Measurements from ENCODE around the gene NOD1.

NOD1 gene

DNA sequence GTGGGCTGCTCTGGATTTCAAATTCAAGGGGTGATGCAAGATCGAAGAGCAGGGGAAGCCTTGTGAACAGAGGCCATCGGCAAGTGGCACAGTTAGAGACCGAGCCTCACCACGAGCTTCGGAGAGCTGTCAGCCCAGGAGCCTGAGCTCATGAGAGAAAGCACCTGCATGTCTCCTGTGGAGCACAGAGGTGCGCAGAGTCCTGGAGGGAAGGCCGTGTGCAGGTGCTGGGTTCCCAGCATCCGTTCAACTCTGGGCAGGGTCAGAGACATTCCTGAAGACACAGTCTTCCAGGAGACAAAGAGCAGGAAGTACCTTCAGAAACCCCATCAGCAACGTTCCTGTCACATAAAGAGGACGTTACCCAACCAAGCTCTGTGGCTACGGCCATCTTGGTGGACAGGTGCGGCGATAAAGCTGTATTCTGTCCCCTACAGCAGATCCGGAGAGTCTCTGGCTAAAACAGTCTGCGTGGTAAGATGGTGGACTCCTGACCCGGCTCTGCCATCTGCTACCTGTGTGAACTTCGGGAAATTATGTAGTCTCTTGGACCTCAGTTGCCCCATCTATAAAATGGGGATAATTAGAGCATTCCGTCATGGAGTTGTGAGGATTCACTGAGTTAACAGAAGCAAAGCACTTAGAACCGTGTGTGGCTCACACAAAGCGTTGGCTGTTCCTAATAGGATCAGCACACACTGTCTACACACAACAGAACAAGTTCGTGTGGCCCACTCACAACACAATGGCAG lies 40.6 kb downstream of the NOD1 start:
- TF ChIP-seq, protein P1, sequence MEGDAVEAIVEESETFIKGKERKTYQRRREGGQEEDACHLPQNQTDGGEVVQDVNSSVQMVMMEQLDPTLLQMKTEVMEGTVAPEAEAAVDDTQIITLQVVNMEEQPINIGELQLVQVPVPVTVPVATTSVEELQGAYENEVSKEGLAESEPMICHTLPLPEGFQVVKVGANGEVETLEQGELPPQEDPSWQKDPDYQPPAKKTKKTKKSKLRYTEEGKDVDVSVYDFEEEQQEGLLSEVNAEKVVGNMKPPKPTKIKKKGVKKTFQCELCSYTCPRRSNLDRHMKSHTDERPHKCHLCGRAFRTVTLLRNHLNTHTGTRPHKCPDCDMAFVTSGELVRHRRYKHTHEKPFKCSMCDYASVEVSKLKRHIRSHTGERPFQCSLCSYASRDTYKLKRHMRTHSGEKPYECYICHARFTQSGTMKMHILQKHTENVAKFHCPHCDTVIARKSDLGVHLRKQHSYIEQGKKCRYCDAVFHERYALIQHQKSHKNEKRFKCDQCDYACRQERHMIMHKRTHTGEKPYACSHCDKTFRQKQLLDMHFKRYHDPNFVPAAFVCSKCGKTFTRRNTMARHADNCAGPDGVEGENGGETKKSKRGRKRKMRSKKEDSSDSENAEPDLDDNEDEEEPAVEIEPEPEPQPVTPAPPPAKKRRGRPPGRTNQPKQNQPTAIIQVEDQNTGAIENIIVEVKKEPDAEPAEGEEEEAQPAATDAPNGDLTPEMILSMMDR (conservative IDR thresholded peaks at IDR 0.05), result no peak
- no peak overlapping the region for H3K27ac ChIP-seq

DNA sequence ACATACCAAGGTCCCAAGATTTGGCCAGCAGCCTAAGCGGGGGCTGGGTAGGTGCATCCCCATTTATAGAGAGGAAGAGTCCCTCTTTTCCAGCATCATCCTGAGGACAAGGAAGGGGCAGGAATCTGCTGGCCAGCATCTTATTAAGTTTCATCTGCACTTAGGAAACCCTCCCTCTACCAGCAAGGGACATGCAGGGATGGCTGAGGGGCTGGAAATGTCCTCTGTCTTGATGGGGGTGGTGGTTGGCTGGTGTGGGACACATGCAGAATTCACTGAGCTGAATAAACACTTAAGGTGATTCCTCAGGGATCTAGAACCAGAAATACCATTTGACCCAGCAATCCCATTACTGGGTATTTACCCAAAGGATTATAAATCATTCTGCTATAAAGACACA lies 42.1 kb downstream of the NOD1 start:
- TF ChIP-seq, protein P1 (conservative IDR thresholded peaks at IDR 0.05), result no peak
- no peak overlapping the region for H3K27ac ChIP-seq

DNA sequence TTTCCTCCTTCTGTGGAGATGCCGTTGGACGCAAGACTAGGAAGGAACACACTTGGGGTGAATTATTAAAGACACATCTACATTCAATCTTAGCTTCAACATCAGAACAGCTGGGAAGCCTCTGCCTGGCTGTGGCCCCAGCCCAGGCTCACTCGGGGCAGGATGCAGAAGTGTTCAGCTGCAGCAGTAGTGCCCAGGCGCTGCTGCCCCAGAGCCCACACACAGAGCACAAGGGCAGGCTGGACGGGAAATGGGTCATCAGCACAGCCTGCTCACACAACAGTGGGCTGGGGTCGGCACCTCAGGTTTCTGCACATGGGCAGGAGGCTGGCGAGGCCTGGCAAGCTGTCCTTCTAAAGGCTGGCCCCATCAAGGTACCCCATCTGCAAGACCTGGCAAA lies 42.5 kb downstream of the NOD1 start:
- H3K27ac ChIP-seq, result no peak overlapping the region
- TF ChIP-seq, protein P1 (conservative IDR thresholded peaks at IDR 0.05), result no peak

DNA sequence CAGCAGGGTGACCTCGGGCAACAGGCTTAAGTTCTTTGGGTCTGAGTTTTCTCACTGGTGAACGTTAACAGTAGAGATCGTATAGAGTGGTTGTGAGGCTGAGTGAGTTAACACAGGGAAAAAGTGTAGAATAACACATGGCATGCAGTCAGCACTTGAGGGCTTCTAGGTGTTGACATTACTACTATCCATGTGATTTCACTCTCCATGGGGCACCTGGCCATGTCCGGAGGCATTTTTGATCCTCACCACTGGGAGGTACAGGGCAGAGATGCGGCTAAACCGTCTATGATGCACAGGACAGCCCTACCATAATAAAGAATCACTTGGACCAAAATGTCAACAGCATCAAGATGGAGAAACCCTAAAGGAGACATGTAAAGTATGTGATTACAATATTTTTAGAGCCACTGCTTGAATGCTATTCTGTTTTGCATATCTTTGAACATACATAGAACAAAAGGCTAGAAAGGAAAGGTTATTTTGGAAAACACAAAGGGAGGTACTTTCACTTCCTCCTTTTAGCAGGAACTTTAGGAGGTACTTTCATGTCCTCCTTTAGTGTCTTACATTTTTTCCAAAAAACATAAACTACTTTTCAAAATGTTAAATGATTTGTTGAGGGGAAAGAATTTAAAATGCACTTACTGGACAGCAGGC lies 44.3 kb downstream of the NOD1 start:
- TF ChIP-seq, protein P1 (conservative IDR thresholded peaks at IDR 0.05), result no peak
- peak overlapping the region; percentile 62; the same call in 1 of the 2 replicates for H3K27ac ChIP-seq

DNA sequence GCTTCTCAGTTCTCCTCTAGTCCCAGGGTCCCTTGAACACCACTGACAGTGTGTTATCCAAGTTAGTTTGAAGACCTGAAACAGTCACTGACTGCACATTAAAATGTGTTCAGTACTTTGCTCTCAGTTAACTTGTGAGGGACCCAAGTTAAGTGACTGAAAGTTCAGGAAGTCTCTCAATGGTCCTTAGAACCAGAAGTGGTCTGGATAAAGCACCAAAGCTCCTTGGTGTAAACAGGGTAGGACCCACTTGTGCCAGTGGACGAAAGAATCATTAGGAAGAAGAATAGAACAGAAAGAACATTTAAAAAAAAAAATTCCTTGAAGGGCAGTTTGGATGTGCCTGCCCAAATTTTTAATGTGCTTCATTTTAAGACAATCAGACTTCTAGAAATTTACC lies 45.1 kb downstream of the NOD1 start:
- peak overlapping the region; percentile 62 for H3K27ac ChIP-seq
- TF ChIP-seq, protein P1 (conservative IDR thresholded peaks at IDR 0.05), result no peak

DNA sequence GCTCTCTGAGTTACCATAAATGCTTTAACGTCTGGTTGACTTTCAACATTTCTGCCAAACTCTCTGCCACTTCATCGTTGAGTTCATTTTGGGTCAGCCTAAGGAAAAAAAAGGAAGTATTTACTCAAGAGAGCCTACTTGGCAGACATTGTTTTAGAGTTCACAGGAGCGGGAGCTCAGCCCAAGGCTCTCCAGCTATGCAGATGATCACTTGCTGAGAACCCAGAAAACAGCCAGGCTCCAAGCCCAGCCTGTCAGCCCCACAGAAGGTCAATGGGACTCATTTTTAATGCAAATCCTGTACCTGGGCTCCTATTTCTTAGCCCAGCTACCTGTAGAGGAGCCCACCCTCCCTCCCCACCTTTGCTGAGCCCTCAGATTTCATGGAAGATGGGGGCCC lies 45.5 kb downstream of the NOD1 start:
- TF ChIP-seq, protein P1 (conservative IDR thresholded peaks at IDR 0.05), result no peak
- H3K27ac ChIP-seq, result peak overlapping the region; percentile 62

DNA sequence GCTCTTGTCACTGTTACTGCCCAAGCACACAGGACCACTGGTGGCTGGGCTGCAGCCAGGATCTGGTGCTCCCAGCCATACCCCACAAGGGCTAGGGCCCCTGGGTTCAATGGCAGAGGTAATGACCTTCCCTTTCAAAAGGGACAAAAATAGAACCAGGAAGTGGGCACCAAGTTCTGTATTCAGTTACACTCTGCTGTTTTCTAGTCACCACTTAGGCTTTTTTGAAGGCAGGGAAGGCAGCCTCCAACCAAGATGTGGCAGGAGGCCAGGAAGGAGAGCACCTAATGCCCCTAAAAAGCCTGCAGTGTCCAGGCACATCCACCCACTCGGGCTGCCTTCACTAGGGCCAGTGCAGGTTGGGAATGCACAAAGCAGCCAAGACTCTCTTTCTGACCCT lies 47.8 kb downstream of the NOD1 start:
- peak overlapping the region; percentile 62 for H3K27ac ChIP-seq
- TF ChIP-seq, protein P1 (conservative IDR thresholded peaks at IDR 0.05), result no peak

All from VCaP (cell line).